Common myeloid progenitor, CD34-positive (primary cell): ENCODE results near the gene RADIL.

ENCODE experiments used
- CTCF ChIA-PET: fragments of 350-600 bp; sonication (Branson Sonifier 250); formaldehyde crosslinking; loops from one replicate; lab custom pipeline; 2021; ENCODE audit warnings: antibody characterized with exemption; lab: Charles Lee
- POLR2A ChIA-PET: fragments of 350-600 bp; sonication (Branson Sonifier 250); formaldehyde crosslinking; loops from one replicate; lab custom pipeline; 2021; ENCODE audit warnings: antibody characterized with exemption; lab: Charles Lee
- DNase-seq, 3 donors: peaks; one replicate each; pipeline versions ENCODE4 v3.0.0 to v3.0.0-alpha.2; 2013
- H3K27ac ChIP-seq, 2 experiments: 1 replicate in 1 of 2; 2 replicates in 1 of 2; pipeline ENCODE4 v1.7.0; 2013; ENCODE audit warnings: inconsistent platforms in 2 of 2, low read length in 2 of 2, mild to moderate bottlenecking in 2 of 2, low read depth in 1 of 2, moderate library complexity in 1 of 2; ENCODE audit not compliant: severe bottlenecking in 2 of 2, insufficient read depth in 1 of 2, poor library complexity in 1 of 2
- H3K27me3 ChIP-seq, 5 experiments: replicated peaks in 2 of 5; 1 replicate in 3 of 5; 2 replicates in 2 of 5; pipeline versions ENCODE4 v1.6.1 to v1.7.0; 2013; ENCODE audit warnings: low read length in 4 of 5, mild to moderate bottlenecking in 2 of 5, moderate library complexity in 2 of 5, inconsistent platforms in 1 of 5; ENCODE audit not compliant: insufficient read depth in 5 of 5, control insufficient read depth in 4 of 5
- H3K36me3 ChIP-seq, 4 experiments: 1 replicate in 2 of 4; 2 replicates in 2 of 4; pipeline versions ENCODE4 v1.6.1 to v1.7.0; 2013; ENCODE audit warnings: low read length in 3 of 4, control low read depth in 1 of 4, mild to moderate bottlenecking in 1 of 4; ENCODE audit not compliant: control insufficient read depth in 4 of 4, insufficient read depth in 4 of 4
- H3K4me1 ChIP-seq, 4 experiments: 1 replicate in 3 of 4; 2 replicates in 1 of 4; pipeline versions ENCODE4 v1.6.1 to v1.7.1; 2013; ENCODE audit warnings: low read length in 3 of 4, mild to moderate bottlenecking in 3 of 4, control low read depth in 1 of 4, inconsistent platforms in 1 of 4, moderate library complexity in 1 of 4; ENCODE audit not compliant: control insufficient read depth in 4 of 4, insufficient read depth in 4 of 4; ENCODE audit errors: control extremely low read depth in 1 of 4
- H3K4me3 ChIP-seq, 7 experiments: 1 replicate in 4 of 7; 2 replicates in 3 of 7; pipeline versions ENCODE4 v1.5.1 to v1.7.0; 2013; ENCODE audit warnings: mild to moderate bottlenecking in 7 of 7, low read length in 6 of 7, moderate library complexity in 6 of 7, inconsistent platforms in 2 of 7, low read depth in 2 of 7, control low read depth in 1 of 7; ENCODE audit not compliant: insufficient read depth in 4 of 7, control insufficient read depth in 1 of 7; ENCODE audit errors: extremely low read depth in 1 of 7
- H3K9me3 ChIP-seq, 5 experiments: 1 replicate in 4 of 5; 2 replicates in 1 of 5; pipeline versions ENCODE4 v1.6.1 to v1.7.1; 2013; ENCODE audit warnings: low read length in 4 of 5, mild to moderate bottlenecking in 2 of 5, inconsistent platforms in 1 of 5, low read depth in 1 of 5, moderate library complexity in 1 of 5; ENCODE audit not compliant: control insufficient read depth in 4 of 5, insufficient read depth in 2 of 5; ENCODE audit errors: control extremely low read depth in 1 of 5
- WGBS: methylation state at CpG from one replicate; pipeline ENCODE4 v1.1.5; 2013; ENCODE audit not compliant: insufficient coverage; 5-methylcytosine and 5-hydroxymethylcytosine counted together

The RADIL gene

DNA sequence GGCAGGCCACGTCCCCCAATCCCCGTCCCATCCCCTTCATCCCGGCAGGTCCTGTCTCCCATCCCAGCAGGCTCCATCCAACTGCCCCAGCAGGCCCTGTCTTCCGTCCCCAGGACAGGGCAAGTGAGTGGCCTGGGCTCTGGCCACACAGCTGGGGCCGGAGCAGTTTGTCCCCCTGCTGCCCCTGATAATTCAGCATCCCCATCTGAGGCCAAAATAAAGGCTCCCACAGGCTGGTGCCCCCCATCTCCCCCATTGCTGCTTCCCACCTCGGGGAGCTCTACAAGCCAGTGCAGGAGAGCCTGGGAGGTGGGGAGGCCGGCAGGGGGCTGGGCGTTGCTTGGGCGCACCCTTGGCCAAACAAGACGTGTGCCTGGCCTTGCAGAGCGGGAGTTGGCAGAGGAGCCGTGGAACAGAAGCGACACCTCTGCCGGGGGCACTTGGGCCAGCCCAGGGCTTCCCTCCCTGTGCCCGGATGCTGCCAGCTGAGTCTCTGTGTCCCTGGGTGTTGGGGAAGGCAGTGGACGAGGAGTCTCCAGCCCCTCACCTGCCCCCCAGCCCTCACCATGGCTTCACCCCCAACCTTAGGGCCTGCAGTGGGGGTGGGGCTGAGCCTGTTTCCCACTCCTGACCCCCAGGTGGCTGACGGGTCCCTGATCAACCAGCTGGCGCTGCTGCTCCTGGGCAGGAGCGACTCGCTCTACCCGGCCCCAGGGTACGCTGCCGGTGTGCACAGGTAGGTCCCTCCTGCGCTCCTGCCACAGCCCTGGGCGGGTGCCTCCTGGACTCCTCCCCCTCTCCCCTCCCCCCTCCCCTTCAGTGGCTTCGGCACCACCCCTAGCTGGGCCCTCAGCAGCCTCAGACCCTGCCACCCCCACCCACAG, 94.1 kb downstream of the RADIL start:
- H3K27me3 ChIP-seq = no peaks in the 10 kb centered on the region
- WGBS = 100% methylated on average over 14 of the region's 26 CpGs
- H3K4me1 ChIP-seq = peaks cover 0 to 12% (median 5%) of the 10 kb centered on the region in 4 experiments
- no peaks in the 10 kb centered on the region for H3K9me3 ChIP-seq
- H3K4me3 ChIP-seq = no peak overlapping the region
- H3K27ac ChIP-seq = no peak overlapping the region
- POLR2A ChIA-PET = no interaction called here
- CTCF ChIA-PET = interaction anchor here (1.0 to 10.2 kb wide), 6 partner anchors 9 to 296 kb away, joined by 3 to 73 read pairs (median 4); partner anchors contain the start of genes AP5Z1 and RADIL
- peaks cover 3 to 81% (median 54%) of the 10 kb centered on the region in 4 experiments for H3K36me3 ChIP-seq
- no peak for DNase-seq

DNA sequence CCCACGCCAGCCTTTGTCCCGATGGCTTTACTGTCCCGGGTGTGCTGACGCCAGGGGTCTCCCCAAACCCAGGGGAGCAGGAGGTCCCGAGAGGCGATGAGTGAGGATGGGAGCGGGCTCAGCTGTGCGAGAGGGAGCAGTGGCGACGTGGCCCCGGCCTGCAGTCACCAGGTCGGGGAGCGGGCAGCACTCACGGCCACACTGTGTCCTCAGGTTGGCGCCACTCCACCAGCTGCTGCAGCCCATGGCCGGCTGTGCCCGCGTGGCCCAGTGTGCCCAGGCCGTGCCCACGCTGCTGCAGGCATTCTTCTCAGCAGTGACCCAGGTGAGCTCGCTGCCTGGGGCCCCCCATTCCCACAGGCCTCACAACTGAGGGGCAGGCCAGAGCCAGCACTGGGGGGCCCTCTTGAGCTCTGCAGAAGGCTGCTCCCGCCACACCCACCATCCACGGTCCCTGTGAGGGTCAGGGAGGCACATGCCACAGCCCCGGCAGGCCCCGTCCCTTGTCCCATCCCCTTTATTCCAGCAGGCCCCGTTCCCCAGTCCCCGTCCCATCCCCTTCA, 94.8 kb downstream of the RADIL start:
- WGBS = 98% methylated on average over 20 of the region's 27 CpGs
- no peaks in the 10 kb centered on the region for H3K27me3 ChIP-seq
- H3K9me3 ChIP-seq = no peaks in the 10 kb centered on the region
- CTCF ChIA-PET = interaction anchor here (1.0 to 1.2 kb wide), 4 partner anchors 9 to 296 kb away, joined by 3 to 5 read pairs (median 3); partner anchors contain the start of gene AP5Z1
- peaks cover 5 to 89% (median 61%) of the 10 kb centered on the region in 4 experiments for H3K36me3 ChIP-seq
- POLR2A ChIA-PET = no interaction called here
- peaks cover 0 to 12% (median 5%) of the 10 kb centered on the region in 4 experiments for H3K4me1 ChIP-seq
- DNase-seq = no peak
- H3K4me3 ChIP-seq = no peak overlapping the region
- H3K27ac ChIP-seq = no peak overlapping the region

DNA sequence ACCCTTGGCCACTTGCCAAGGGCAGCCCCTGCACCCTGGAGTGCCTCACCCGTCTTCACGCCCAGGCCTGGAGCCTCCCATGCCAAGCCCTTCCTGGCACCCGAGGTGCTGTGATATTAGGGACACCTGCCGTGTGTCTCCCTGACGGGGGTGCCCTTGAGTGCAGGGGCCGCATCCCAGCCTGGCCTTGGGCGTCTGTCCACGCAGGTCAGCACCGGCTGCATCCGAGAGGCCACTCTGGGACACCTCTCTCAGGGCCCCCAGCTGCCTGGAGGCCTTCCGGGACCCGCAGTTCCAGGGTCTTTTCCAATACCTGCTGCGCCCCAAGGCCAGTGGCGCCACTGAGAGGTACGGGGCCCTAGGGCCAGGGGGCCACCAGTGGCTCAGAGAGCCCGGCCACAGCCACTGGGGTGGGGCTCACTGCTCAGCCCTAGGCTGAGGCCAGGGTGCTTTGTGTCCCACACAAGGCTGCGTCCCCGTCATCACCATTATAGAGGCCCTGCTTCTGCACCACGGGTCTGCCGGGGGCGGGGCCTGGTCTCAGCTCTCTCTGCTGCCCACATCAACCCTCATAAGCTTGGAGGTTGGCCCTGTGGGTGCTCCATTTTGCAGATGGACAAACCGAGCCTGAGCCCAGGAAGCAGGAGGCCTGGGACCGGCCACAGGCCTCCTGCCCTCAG, 95.4 kb downstream of the RADIL start:
- peaks cover 0 to 12% (median 5%) of the 10 kb centered on the region in 4 experiments for H3K4me1 ChIP-seq
- DNase-seq = no peak
- peaks cover 7 to 95% (median 65%) of the 10 kb centered on the region in 4 experiments for H3K36me3 ChIP-seq
- WGBS = 97% methylated on average over 21 of the region's 23 CpGs
- no peak overlapping the region for H3K27ac ChIP-seq
- H3K27me3 ChIP-seq = no peaks in the 10 kb centered on the region
- CTCF ChIA-PET = interaction anchor here (1.0 to 1.1 kb wide), 2 partner anchors 10 to 297 kb away, joined by 3 to 5 read pairs; no protein-coding TSS in a partner anchor
- H3K9me3 ChIP-seq = no peaks in the 10 kb centered on the region
- POLR2A ChIA-PET = no interaction called here
- H3K4me3 ChIP-seq = no peak overlapping the region

DNA sequence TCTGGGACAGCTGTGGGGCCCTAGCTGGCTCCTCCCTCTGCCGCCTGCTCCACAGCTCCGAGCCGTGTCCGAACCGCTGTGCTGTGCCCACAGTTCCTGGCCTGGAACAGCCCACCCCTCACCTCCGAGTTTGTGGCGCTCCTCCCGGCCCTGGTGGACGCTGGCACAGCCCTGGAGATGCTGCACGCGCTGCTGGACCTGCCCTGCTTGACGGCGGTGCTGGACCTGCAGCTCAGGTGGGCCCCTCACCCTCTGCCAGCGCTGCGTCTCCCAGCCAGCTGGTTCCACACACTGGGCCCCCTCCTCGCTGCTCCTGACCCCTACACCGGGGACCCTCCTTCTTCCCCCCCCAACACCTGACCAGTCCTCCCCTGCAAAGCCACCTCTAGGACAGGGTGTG, 96.0 kb downstream of the RADIL start:
- H3K4me1 ChIP-seq = peaks cover 0 to 6% (median 2%) of the 10 kb centered on the region in 4 experiments
- H3K27ac ChIP-seq = no peak overlapping the region
- WGBS = 95% methylated on average over 16 of the region's 17 CpGs
- no peaks in the 10 kb centered on the region for H3K9me3 ChIP-seq
- no peaks in the 10 kb centered on the region for H3K27me3 ChIP-seq
- ChIA-PET POLR2A (no interaction called here), CTCF (no interaction called here)
- H3K4me3 ChIP-seq = no peak overlapping the region
- no peak for DNase-seq
- peaks cover 7 to 95% (median 68%) of the 10 kb centered on the region in 4 experiments for H3K36me3 ChIP-seq

DNA sequence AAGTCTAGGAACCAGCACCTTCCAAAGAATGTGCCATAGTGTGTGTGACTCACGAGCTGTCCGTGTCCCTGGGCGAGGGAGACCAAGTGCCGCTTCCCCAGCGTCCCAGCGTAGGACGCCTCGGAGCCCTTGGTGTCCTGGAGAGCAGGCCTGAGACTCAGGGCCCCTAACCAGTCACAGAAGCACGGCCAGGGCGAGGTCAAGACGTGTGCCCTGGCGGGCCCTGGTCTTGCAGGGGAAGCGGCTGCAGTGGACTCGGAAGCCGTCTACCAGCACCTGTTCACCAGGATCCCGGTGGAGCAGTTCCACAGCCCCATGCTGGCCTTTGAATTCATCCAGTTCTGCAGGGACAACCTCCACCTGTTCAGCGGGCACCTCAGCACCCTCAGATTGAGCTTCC, 97.5 kb downstream of the RADIL start:
- Histone ChIP-seq H3K4me3 (no peak overlapping the region), H3K27ac (no peak overlapping the region), H3K27me3 (no peaks in the 10 kb centered on the region), H3K36me3 (peaks cover 10 to 97% (median 74%) of the 10 kb centered on the region in 4 experiments), H3K9me3 (no peaks in the 10 kb centered on the region), H3K4me1 (no peaks in the 10 kb centered on the region)
- DNase-seq = no peak
- CTCF ChIA-PET = no interaction called here
- POLR2A ChIA-PET = no interaction called here
- over 99% methylated on average over 17 of the region's 17 CpGs for WGBS

DNA sequence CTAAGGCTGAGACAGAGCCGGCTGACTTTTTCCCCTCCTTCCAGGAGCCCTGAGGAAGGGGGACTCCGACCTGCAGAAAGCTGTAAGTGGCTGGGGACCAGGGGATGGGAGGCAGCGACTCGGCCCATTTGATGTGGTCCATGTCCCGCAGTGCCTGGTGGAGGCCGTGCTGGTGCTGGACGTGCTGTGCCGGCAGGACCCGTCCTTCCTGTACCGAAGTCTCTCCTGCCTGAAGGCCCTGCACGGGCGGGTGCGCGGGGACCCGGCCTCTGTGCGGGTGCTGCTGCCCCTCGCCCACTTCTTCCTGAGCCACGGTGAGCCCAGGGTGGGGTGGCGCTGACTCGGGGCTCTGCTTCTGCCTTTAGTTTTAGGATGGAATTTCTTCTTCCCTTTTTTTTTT, 98.1 kb downstream of the RADIL start:
- Histone ChIP-seq H3K4me3 (no peak overlapping the region), H3K4me1 (no peaks in the 10 kb centered on the region), H3K9me3 (no peaks in the 10 kb centered on the region), H3K27me3 (no peaks in the 10 kb centered on the region), H3K36me3 (peaks cover 9 to 97% (median 74%) of the 10 kb centered on the region in 4 experiments), H3K27ac (no peak overlapping the region)
- POLR2A ChIA-PET = no interaction called here
- 97% methylated on average over 20 of the region's 20 CpGs for whole genome bisulfite sequencing
- DNase-seq = no peak
- CTCF ChIA-PET = interaction anchor here (1.7 kb wide), 1 partner anchor 10 kb away, joined by 3 read pairs; no protein-coding TSS in a partner anchor
